ENCODE measurements around the gene TFF3. TPM values are rescaled to one million over a fixed set of nuclear protein-coding genes. Genes with fewer than 3 reads are reported as not detected.

Gene TFF3
- total and polyA plus RNA-seq, 5 experiments from 2014 or later: not detected

GRCh38 chr21:42306366-42307035, 8.7 kb downstream of the TFF3 start:
- no peak for DNase-seq
- Mint-ChIP-seq H3K27ac (peak overlapping the region in 4 of 10 donors; percentile 21 to 79 (median 51)), H3K4me3 (peak overlapping the region in 1 of 10 donors; percentile 4), H3K27me3 (no peaks in the 10 kb centered on the region), H3K36me3 (no peaks in the 10 kb centered on the region), H3K4me1 (peaks cover 8 to 14% (median 11%) of the 10 kb centered on the region in 4 donors), H3K9me3 (no peaks in the 10 kb centered on the region)
- no peak for ATAC-seq
- POLR2A ChIA-PET: no interaction called here

- ATAC-seq: no peak
Observed at GRCh38 chr21:42305707-42306147, 9.5 kb downstream of the TFF3 start.

GRCh38 chr21:42304556-42305454, 10.4 kb downstream of the TFF3 start:
- Mint-ChIP-seq H3K4me3 (no peak overlapping the region), H3K36me3 (no peaks in the 10 kb centered on the region), H3K9me3 (no peaks in the 10 kb centered on the region), H3K27ac (peak overlapping the region in 1 of 10 donors; percentile 44), H3K27me3 (no peaks in the 10 kb centered on the region), H3K4me1 (peaks cover 11 to 20% (median 14%) of the 10 kb centered on the region in 4 donors)
- POLR2A ChIA-PET: no interaction called here
- ATAC-seq (no peak), DNase-seq (no peak)

More at GRCh38 chr21:42305707-42306147, 9.5 kb downstream of the TFF3 start:
- Mint-ChIP-seq H3K4me1 (peaks cover 8 to 14% (median 11%) of the 10 kb centered on the region in 4 donors), H3K9me3 (no peaks in the 10 kb centered on the region), H3K36me3 (no peaks in the 10 kb centered on the region), H3K27ac (peak overlapping the region in 1 of 10 donors; percentile 53), H3K4me3 (no peak overlapping the region), H3K27me3 (no peaks in the 10 kb centered on the region)
- POLR2A ChIA-PET: no interaction called here
- DNase-seq: no peak

GRCh38 chr21:42303443-42303842, 11.8 kb downstream of the TFF3 start:
- H3K36me3 Mint-ChIP-seq: no peaks in the 10 kb centered on the region
- peaks cover 10 to 26% (median 17%) of the 10 kb centered on the region in 4 donors for H3K4me1 Mint-ChIP-seq
- H3K4me3 Mint-ChIP-seq: no peak overlapping the region
- H3K27me3 Mint-ChIP-seq: no peaks in the 10 kb centered on the region
- ATAC-seq: no peak
- no peaks in the 10 kb centered on the region for H3K9me3 Mint-ChIP-seq
- H3K27ac Mint-ChIP-seq: peak overlapping the region in 1 of 10 donors; percentile 61
- POLR2A ChIA-PET: no interaction called here
- no peak for DNase-seq

GRCh38 chr21:42302794-42303193, 12.4 kb downstream of the TFF3 start:
- DNase-seq: no peak
- H3K36me3 Mint-ChIP-seq: peaks cover 0 to 3% (median 0%) of the 10 kb centered on the region in 3 donors
- no peak overlapping the region for H3K4me3 Mint-ChIP-seq
- H3K27ac Mint-ChIP-seq: peak overlapping the region in 1 of 10 donors; percentile 40
- ATAC-seq: no peak
- no peaks in the 10 kb centered on the region for H3K27me3 Mint-ChIP-seq
- H3K9me3 Mint-ChIP-seq: no peaks in the 10 kb centered on the region
- POLR2A ChIA-PET: no interaction called here
- H3K4me1 Mint-ChIP-seq: peaks cover 10 to 26% (median 17%) of the 10 kb centered on the region in 4 donors

- DNase-seq: no peak
- Mint-ChIP-seq H3K27ac (peak overlapping the region in 2 of 10 donors; percentile 40 to 43), H3K27me3 (no peaks in the 10 kb centered on the region), H3K9me3 (no peaks in the 10 kb centered on the region), H3K36me3 (peaks cover 0 to 8% (median 0%) of the 10 kb centered on the region in 3 donors), H3K4me3 (no peak overlapping the region), H3K4me1 (peaks cover 10 to 26% (median 17%) of the 10 kb centered on the region in 4 donors)
- POLR2A ChIA-PET: interaction anchor here (0.6 kb wide), 1 partner anchor 162 kb away, joined by 4 read pairs; no protein-coding TSS in a partner anchor
- ATAC-seq: no peak
Observed at GRCh38 chr21:42302076-42302650, 13.0 kb downstream of the TFF3 start.

GRCh38 chr21:42301371-42302075, 13.7 kb downstream of the TFF3 start:
- H3K36me3 Mint-ChIP-seq: peaks cover 0 to 14% (median 3%) of the 10 kb centered on the region in 3 donors
- DNase-seq (no peak), ATAC-seq (no peak)
- no peaks in the 10 kb centered on the region for H3K9me3 Mint-ChIP-seq
- H3K4me1 Mint-ChIP-seq: peaks cover 4 to 19% (median 11%) of the 10 kb centered on the region in 4 donors
- POLR2A ChIA-PET: interaction anchor here (0.6 kb wide), 1 partner anchor 162 kb away, joined by 4 read pairs; no protein-coding TSS in a partner anchor
- H3K4me3 Mint-ChIP-seq: no peak overlapping the region
- no peaks in the 10 kb centered on the region for H3K27me3 Mint-ChIP-seq
- H3K27ac Mint-ChIP-seq: peak overlapping the region in 3 of 10 donors; percentile 34 to 88 (median 53)

- peak overlapping the region in 2 of 10 donors; percentile 53 to 88 for H3K27ac Mint-ChIP-seq
- DNase-seq: peak in 1 of 10 donors; percentile 32
- POLR2A ChIA-PET: no interaction called here
Observed at GRCh38 chr21:42300956-42301355, 14.3 kb downstream of the TFF3 start.

GRCh38 chr21:42300045-42300583, 15.1 kb downstream of the TFF3 start:
- ATAC-seq (no peak), DNase-seq (peak in 1 of 10 donors; percentile 15)
- peaks cover 5 to 28% (median 12%) of the 10 kb centered on the region in 3 donors for H3K36me3 Mint-ChIP-seq
- no peaks in the 10 kb centered on the region for H3K9me3 Mint-ChIP-seq
- H3K4me3 Mint-ChIP-seq: no peak overlapping the region
- peak overlapping the region in 3 of 10 donors; percentile 28 to 68 (median 38) for H3K27ac Mint-ChIP-seq
- no peaks in the 10 kb centered on the region for H3K27me3 Mint-ChIP-seq
- peaks cover 3 to 17% (median 10%) of the 10 kb centered on the region in 4 donors for H3K4me1 Mint-ChIP-seq
- POLR2A ChIA-PET: no interaction called here

More at GRCh38 chr21:42300956-42301355, 14.3 kb downstream of the TFF3 start:
- H3K36me3 Mint-ChIP-seq: peaks cover 0 to 20% (median 7%) of the 10 kb centered on the region in 3 donors
- no peak for ATAC-seq
- no peaks in the 10 kb centered on the region for H3K27me3 Mint-ChIP-seq
- H3K4me1 Mint-ChIP-seq: peaks cover 3 to 17% (median 10%) of the 10 kb centered on the region in 4 donors
- no peak overlapping the region for H3K4me3 Mint-ChIP-seq
- no peaks in the 10 kb centered on the region for H3K9me3 Mint-ChIP-seq

- POLR2A ChIA-PET: interaction anchor here (0.6 kb wide), 1 partner anchor 166 kb away, joined by 4 read pairs; no protein-coding TSS in a partner anchor
- Mint-ChIP-seq H3K27me3 (no peaks in the 10 kb centered on the region), H3K27ac (peak overlapping the region in 2 of 10 donors; percentile 40 to 45), H3K4me3 (no peak overlapping the region), H3K4me1 (peaks cover 3 to 17% (median 10%) of the 10 kb centered on the region in 4 donors), H3K9me3 (no peaks in the 10 kb centered on the region), H3K36me3 (peaks cover 5 to 34% (median 17%) of the 10 kb centered on the region in 3 donors)
- DNase-seq (peak in 3 of 10 donors; percentile 22 to 32 (median 22)), ATAC-seq (peak; percentile 35 to 75)
Observed at GRCh38 chr21:42299324-42300044, 15.7 kb downstream of the TFF3 start.

GRCh38 chr21:42298657-42299056, 16.6 kb downstream of the TFF3 start:
- POLR2A ChIA-PET: interaction anchor here (0.6 kb wide), 1 partner anchor 165 kb away, joined by 4 read pairs; no protein-coding TSS in a partner anchor
- Mint-ChIP-seq H3K4me1 (peaks cover 3 to 17% (median 10%) of the 10 kb centered on the region in 4 donors), H3K36me3 (peaks cover 5 to 36% (median 17%) of the 10 kb centered on the region in 3 donors), H3K27ac (peak overlapping the region in 4 of 10 donors; percentile 11 to 58 (median 39)), H3K9me3 (no peaks in the 10 kb centered on the region), H3K27me3 (no peaks in the 10 kb centered on the region), H3K4me3 (no peak overlapping the region)
- no peak for ATAC-seq
- no peak for DNase-seq
